Measurements from ENCODE around the gene SEC31A. TPM values are rescaled to one million over a fixed set of nuclear protein-coding genes. Genes with fewer than 3 reads are reported as not detected.

Gene SEC31A
- total RNA-seq (2022; extraction: Qiagen RNA extraction; ENCODE audit: low read depth): 79.5 to 92.0 TPM (median 81.0 TPM) in 5 replicates

GRCh38 chr4:82890901-82891706 lies at the start of gene SEC31A:
Gene SEC31A (minus strand): TSS chr4:82891153. CDS start chr4:82881936, 9,217 bp downstream.

GRCh38 chr4:82900411-82901182 lies 9.6 kb upstream of the SEC31A start, which contains the start of gene THAP9:
Gene THAP9 (plus strand): TSS chr4:82900735. CDS start chr4:82900803, 68 bp downstream.

GRCh38 chr4:82798168-82799005 lies 92.6 kb downstream of the SEC31A start, which contains the start of gene SCD5:
Gene SCD5 (minus strand): TSS chr4:82798796. CDS start chr4:82798537, 259 bp downstream.

Other genes with a start within 250 kb of the SEC31A start
- gene SCD5, start 92.4 kb downstream of the SEC31A start, total RNA-seq (2022; extraction: Qiagen RNA extraction; ENCODE audit: low read depth): 5.4 to 8.4 TPM (median 7.3 TPM) in 5 replicates
- gene THAP9, start 9.6 kb upstream of the SEC31A start, total RNA-seq (2022; extraction: Qiagen RNA extraction; ENCODE audit: low read depth): 1.2 to 2.2 TPM (median 2.0 TPM) in 5 replicates
- 5.1 to 8.2 TPM (median 7.7 TPM) in 5 replicates for gene LIN54, start 119.7 kb upstream of the SEC31A start, total RNA-seq (2022; extraction: Qiagen RNA extraction; ENCODE audit: low read depth)
- gene COPS4, start 144.0 kb upstream of the SEC31A start, total RNA-seq (2022; extraction: Qiagen RNA extraction; ENCODE audit: low read depth): 23.0 to 44.3 TPM (median 24.5 TPM) in 5 replicates
- 0.78 to 1.6 TPM (median 1.2 TPM) in 4 of 5 replicates, not detected in the other for gene PLAC8, start 223.6 kb upstream of the SEC31A start, total RNA-seq (2022; extraction: Qiagen RNA extraction; ENCODE audit: low read depth)